ENCODE measurements around the gene MPG.

Gene MPG

DNA sequence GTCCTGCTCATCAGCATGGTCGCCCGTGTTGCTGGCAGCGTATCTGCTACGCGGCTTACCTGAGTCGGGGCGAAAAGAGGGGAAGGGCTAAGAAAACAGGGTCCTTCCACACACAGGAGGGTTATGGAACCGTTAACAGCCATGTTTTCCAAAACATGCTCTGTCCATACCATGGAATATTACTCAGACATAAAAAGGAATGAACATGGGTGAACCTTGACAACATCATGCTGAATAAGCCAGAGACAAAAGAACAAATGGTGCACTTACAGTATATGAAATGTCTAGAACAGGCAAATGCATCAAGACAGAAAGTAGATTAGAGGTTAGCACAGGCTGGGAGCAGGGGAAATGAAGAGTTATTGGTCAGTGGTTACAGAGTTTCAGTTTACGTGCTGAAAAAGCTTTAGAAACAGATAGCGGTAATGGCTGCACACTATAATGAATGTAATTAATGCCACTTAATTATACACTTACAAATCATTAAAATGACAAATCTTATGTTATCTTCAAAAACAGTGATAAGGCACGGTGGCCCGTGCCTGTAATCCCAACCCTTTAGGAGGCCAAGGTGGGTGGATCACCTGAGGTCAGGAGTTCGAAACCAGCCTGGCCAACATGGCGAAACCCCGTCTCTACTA lies 52.6 kb downstream of the MPG start:
- TF ChIP-seq, protein P1, sequence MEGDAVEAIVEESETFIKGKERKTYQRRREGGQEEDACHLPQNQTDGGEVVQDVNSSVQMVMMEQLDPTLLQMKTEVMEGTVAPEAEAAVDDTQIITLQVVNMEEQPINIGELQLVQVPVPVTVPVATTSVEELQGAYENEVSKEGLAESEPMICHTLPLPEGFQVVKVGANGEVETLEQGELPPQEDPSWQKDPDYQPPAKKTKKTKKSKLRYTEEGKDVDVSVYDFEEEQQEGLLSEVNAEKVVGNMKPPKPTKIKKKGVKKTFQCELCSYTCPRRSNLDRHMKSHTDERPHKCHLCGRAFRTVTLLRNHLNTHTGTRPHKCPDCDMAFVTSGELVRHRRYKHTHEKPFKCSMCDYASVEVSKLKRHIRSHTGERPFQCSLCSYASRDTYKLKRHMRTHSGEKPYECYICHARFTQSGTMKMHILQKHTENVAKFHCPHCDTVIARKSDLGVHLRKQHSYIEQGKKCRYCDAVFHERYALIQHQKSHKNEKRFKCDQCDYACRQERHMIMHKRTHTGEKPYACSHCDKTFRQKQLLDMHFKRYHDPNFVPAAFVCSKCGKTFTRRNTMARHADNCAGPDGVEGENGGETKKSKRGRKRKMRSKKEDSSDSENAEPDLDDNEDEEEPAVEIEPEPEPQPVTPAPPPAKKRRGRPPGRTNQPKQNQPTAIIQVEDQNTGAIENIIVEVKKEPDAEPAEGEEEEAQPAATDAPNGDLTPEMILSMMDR (IDR thresholded peaks at IDR 0.05; ENCODE audit: insufficient read depth, low read depth, low read length, missing control alignments) = no peak
- H3K4me3 ChIP-seq (ENCODE audit: low read depth, low read length) = no peak overlapping the region
- DNase-seq (ENCODE audit: low read depth) = peak; percentile 37

DNA sequence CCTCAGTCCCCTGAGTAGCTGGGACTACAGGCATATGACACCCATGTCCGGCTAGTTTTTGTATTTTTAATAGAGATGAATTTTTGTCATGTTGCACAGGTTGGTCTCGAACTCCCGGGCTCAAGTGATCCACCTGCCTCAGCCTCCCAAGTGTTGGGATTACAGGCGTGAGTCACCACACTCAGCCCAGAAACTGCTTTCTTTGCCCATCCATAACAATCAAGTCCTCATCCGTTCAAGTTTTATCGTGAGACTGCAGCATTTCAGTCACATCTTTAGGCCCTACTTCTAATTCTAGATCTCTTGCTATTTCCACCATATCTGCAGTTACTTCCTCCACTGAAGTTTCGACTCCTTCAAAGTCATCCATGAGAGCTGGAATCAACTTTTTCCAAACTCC lies 54.1 kb downstream of the MPG start:
- H3K4me3 ChIP-seq (ENCODE audit: low read depth, low read length) = no peak overlapping the region
- no peak for DNase-seq (ENCODE audit: low read depth)
- TF ChIP-seq, protein P1 (IDR thresholded peaks at IDR 0.05; ENCODE audit: insufficient read depth, low read depth, low read length, missing control alignments) = no peak

DNA sequence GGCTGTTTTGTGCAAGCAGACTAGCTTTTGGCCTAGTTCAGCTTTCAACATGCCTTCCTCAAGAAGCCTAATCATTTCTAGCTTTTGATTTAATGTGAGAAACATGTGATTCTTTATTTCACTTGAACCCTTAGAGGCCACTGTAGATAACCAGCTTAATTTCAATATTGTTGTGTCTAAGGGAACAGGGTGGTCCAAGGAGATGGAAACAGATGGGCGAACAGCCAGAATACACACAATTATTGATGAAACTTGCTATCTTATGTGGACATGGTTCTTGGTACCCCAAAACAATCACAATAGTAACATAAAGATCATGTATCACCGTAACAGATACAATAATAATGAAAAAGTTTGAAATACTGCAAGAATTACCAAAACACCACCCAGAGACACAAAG lies 55.7 kb downstream of the MPG start:
- TF ChIP-seq, protein P1 (IDR thresholded peaks at IDR 0.05; ENCODE audit: insufficient read depth, low read depth, low read length, missing control alignments) = no peak
- H3K4me3 ChIP-seq (ENCODE audit: low read depth, low read length) = no peak overlapping the region
- DNase-seq (ENCODE audit: low read depth) = no peak
